ENCODE measurements around the gene MSL1. TPM values are rescaled to one million over a fixed set of nuclear protein-coding genes. Genes with fewer than 3 reads are reported as not detected.

Gene MSL1
- total and polyA plus RNA-seq, 9 of the 15 experiments (the other 6 are each of a cell fraction or from before 2014, with no cell fraction given): 13.8 to 120 (median 61.9) TPM

DNA sequence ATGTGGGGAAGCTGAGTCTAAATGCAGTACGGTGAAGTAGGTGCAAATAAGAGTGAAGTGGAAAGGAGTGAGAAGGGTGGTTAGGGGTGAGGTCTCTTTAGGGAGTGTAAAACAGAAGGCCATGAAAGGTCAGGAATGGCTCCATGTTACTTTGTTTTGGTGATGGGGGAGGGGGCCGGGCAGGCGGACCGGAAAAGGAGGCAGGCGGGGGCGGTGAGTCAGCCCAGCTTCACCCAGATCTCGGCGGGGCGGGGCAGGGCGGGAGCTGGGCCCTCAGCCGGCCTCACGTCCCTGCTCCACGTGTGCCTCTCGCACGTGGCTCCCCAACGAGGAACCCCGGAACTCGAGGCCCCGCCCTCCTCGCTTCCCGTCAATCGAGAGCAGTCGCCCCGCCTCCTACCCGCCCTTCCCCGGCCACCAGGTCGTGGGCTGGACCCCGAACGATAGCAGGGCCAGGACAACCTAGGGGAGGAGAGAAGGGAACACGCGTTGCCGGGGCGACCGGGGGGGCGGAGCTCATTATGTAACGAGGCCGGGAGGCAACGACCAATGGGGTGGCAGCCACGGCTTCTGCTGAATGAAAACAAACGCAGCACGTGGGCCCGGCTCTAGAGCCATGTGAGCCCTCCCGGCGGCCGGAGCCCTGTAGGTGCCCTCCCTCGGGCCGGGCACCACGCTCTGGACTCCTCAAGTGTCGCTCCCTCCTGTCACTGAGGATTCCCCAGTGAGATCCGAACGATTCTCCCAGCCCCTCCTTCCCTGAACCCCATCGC, 22.7 kb upstream of the MSL1 start (continued):
- TF ChIP-seq AFF1 (IDR thresholded peaks at IDR 0.05; ENCODE audit: low read depth in 1 of 2, partially characterized antibody in 2 of 2) (peak; percentile 35 to 85), RBFOX2 (IDR thresholded peaks at IDR 0.05; ENCODE audit: low read depth, low read length) (peak; percentile 75), NRF1 (conservative IDR thresholded peaks at IDR 0.05 in 1 of 2, IDR thresholded peaks at IDR 0.05 in 1 of 2) (peak; percentile 55 to 61), CC2D1A (IDR thresholded peaks at IDR 0.05) (no peak), RNF2 (IDR thresholded peaks at IDR 0.05) (peak; percentile 84), MCM3 (IDR thresholded peaks at IDR 0.05) (no peak), ARID2 (IDR thresholded peaks at IDR 0.05) (no peak), CREB1 (IDR thresholded peaks at IDR 0.05) (peak; percentile 40), CREB1 (CRISPR knock-in tag; IDR thresholded peaks at IDR 0.05) (peak; percentile 32; the same call in 1 of the 2 replicates), CBX5 (IDR thresholded peaks at IDR 0.05; ENCODE audit: borderline replicate concordance, low read depth) (no peak), GATAD2A (IDR thresholded peaks at IDR 0.05) (peak; percentile 91), ZBTB12 (CRISPR knock-in tag; IDR thresholded peaks at IDR 0.05) (no peak), JUND (IDR thresholded peaks at IDR 0.05; ENCODE audit: borderline replicate concordance, low read depth, low read length) (peak; percentile 95), JUND (tag; IDR thresholded peaks at IDR 0.05; ENCODE audit: borderline replicate concordance, low read depth, low read length) (peak; percentile 84; the same call in 2 of the 3 replicates), PRMT5 (CRISPR knock-in tag; IDR thresholded peaks at IDR 0.05) (no peak), HDAC1 (IDR thresholded peaks at IDR 0.05) (peak in 1 of 2 experiments; percentile 97; a peak in 2 of 4 replicates), GABPB1 (CRISPR knock-in tag; IDR thresholded peaks at IDR 0.05) (no peak; the same call in 1 of the 2 replicates)
- TF ChIP-seq, protein P1, sequence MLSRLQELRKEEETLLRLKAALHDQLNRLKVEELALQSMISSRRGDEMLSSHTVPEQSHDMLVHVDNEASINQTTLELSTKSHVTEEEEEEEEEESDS (CRISPR knock-in tag; IDR thresholded peaks at IDR 0.05): no peak
- TF ChIP-seq, protein P2, sequence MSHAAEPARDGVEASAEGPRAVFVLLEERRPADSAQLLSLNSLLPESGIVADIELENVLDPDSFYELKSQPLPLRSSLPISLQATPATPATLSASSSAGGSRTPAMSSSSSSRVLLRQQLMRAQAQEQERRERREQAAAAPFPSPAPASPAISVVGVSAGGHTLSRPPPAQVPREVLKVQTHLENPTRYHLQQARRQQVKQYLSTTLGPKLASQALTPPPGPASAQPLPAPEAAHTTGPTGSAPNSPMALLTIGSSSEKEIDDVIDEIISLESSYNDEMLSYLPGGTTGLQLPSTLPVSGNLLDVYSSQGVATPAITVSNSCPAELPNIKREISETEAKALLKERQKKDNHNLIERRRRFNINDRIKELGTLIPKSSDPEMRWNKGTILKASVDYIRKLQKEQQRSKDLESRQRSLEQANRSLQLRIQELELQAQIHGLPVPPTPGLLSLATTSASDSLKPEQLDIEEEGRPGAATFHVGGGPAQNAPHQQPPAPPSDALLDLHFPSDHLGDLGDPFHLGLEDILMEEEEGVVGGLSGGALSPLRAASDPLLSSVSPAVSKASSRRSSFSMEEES (CRISPR knock-in tag; IDR thresholded peaks at IDR 0.05): no peak
- TF ChIP-seq, protein P3, sequence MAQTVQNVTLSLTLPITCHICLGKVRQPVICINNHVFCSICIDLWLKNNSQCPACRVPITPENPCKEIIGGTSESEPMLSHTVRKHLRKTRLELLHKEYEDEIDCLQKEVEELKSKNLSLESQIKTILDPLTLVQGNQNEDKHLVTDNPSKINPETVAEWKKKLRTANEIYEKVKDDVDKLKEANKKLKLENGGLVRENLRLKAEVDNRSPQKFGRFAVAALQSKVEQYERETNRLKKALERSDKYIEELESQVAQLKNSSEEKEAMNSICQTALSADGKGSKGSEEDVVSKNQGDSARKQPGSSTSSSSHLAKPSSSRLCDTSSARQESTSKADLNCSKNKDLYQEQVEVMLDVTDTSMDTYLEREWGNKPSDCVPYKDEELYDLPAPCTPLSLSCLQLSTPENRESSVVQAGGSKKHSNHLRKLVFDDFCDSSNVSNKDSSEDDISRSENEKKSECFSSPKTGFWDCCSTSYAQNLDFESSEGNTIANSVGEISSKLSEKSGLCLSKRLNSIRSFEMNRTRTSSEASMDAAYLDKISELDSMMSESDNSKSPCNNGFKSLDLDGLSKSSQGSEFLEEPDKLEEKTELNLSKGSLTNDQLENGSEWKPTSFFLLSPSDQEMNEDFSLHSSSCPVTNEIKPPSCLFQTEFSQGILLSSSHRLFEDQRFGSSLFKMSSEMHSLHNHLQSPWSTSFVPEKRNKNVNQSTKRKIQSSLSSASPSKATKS (CRISPR knock-in tag; IDR thresholded peaks at IDR 0.05): no peak
